Activated naive CD8-positive, alpha-beta T cell treated with anti-CD3 and anti-CD28 coated beads for 36 hours (primary cell): ENCODE results near the gene ETS1. TPM values are rescaled to one million over a fixed set of nuclear protein-coding genes. Genes with fewer than 3 reads are reported as not detected.
"Not testable (repeated sequence)": the region's sequence is repeated elsewhere in the genome, so short reads cannot be mapped to it uniquely, and the experiment has no call there.

ENCODE experiments used
- DNase-seq: peaks from one replicate; pipeline ENCODE4 v3.0.0; 2021
- H3K27ac Mint-ChIP-seq: one replicate; pipeline ENCODE4 v1.8.0; 2022; ENCODE audit warnings: mild to moderate bottlenecking, moderate library complexity, mixed read lengths
- H3K27me3 Mint-ChIP-seq: one replicate; pipeline ENCODE4 v1.8.0; 2022; ENCODE audit warnings: mild to moderate bottlenecking, mixed read lengths
- H3K36me3 Mint-ChIP-seq: one replicate; pipeline ENCODE4 v1.8.0; 2021; ENCODE audit warnings: mild to moderate bottlenecking, mixed read lengths
- H3K4me1 Mint-ChIP-seq: one replicate; pipeline ENCODE4 v1.8.0; 2021; ENCODE audit warnings: mixed read lengths
- H3K4me3 Mint-ChIP-seq: one replicate; pipeline ENCODE4 v1.8.0; 2022; ENCODE audit warnings: mild to moderate bottlenecking, moderate library complexity, mixed read lengths
- H3K9me3 Mint-ChIP-seq: one replicate; pipeline ENCODE4 v1.8.0; 2022; ENCODE audit warnings: mixed read lengths
- total RNA-seq, 2 experiments: library from RNA; stranded (reverse); gene quantifications; one replicate each; pipeline ENCODE4 v1.2.3, GENCODE V29; 2021

ETS1 gene
- total RNA-seq, 2 experiments from 2014 or later: 426 to 430 TPM

DNA sequence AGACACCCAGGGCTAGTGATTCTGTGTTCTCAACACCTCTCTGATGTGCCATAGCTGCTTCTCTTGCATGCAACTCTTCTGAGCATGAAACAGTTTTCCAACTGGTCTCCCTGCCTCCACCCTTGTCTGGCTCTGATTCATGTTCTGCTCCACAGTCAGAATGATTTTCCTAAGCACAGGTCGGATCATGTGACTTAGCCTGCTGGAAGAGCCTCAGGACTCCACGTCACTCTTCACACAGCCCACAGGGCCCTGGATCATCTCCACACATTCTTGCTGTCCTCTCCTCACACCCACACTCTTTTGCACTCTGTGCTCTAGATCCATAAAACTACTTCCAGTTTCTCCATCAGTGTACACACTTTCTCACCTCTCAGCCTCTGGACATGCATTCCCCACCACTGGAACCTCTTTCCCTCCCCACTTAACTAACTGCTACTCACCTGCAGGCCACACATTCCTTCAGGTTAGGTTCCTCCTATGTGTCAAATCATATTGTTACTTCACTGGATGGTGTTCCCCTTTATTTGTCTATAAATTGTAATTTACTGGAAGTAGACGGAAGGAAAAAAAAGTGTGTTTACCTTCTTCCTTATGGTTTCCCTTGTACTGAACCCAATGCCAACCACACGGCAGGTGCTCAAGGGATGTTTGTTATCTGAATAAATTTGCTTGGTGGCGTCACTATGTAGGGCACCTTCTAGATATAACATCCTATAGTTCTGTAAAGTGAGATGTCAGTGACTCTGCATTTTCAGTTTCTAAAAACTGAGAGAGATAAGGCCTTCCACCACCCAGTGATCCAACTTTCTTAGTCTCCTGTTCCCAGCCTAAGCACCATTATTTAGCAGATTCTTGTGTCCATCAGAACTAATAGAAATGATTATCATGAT lies 133.7 kb downstream of the ETS1 start:
- H3K4me1 Mint-ChIP-seq: peaks cover 74% of the 10 kb centered on the region
- DNase-seq: no peak
- peak overlapping the region; percentile 76 for H3K27ac Mint-ChIP-seq
- H3K9me3 Mint-ChIP-seq: peaks cover 3% of the 10 kb centered on the region
- H3K36me3 Mint-ChIP-seq: peaks cover 64% of the 10 kb centered on the region
- H3K27me3 Mint-ChIP-seq: no peaks in the 10 kb centered on the region
- H3K4me3 Mint-ChIP-seq: no peak overlapping the region

DNA sequence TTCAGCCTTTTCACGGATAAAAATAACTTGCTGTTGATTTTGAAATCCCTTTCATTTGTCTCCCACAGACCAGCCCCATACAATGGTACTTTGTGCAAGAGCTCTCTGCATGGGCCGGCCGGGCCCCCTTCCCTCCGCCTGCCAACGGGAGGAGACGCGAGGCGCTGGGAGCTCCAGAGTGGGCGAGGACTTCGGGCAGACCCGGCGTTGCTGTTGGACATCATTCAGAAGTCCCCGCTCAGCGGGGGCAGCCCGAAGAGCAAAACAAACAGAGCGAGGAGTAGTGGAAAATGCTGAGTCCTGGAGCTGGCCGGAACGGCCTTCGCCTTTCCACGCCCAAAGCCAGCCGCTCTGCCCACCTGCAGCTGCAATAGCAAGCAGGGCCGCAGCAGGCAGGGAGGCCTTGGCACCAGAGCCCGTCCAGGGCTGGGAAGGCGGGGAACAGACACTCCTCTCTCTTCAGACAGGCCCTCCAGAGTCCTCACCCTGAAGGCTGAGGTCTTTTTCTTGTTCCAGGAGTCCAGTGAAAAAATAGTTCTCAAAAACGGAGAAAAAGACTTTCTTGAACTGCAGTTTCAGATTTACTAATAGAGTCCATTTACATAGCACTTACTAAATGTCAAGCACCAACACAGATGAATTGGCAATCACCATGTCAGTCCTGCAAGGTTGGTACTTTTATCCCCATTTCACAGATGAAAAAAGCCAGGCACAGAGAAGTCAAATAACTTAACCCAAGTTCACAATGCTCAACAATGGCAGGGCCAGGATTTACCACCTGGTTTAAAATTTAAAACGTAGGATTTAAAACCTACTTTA lies 135.5 kb downstream of the ETS1 start:
- Mint-ChIP-seq H3K27ac (peak overlapping the region; percentile 55), H3K9me3 (peaks cover 3% of the 10 kb centered on the region), H3K36me3 (peaks cover 51% of the 10 kb centered on the region), H3K4me3 (no peak overlapping the region), H3K4me1 (peaks cover 79% of the 10 kb centered on the region), H3K27me3 (no peaks in the 10 kb centered on the region)
- no peak for DNase-seq

DNA sequence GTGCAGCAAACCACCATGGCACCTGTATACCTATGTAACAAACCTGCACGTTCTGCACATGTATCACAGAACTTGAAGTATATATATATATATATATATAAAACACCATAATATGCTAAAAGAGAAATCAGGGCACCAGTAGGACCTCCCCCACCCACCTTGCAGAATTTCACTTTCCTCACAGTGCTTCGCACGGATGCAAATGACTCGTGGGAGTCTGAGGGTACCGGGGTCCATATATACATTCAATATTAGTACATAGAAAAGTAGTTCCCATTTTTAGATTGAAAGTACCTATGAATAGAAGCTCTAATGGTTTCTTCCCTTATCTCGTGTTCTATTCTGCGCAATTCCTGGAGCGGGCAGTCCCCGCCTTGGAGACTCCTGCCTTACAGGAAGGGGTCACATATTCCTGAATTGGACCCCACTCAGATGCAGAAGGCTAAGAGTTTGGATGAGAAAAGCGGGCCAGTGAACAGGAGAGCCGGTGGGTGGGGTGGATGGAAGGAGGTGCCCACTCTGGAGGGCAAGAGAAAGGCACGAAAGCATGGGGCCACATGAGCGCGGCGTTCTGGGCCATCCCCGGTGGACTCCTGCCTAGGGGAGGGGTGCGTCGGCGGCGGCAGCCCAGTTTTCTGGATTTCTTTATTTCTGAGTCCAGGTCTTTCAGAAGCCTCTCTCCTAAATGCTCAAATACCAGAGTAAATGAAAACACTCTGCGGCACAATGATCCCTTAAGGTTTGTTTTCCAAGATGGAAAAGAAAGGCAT lies 136.3 kb downstream of the ETS1 start:
- H3K4me1 Mint-ChIP-seq: peaks cover 76% of the 10 kb centered on the region
- no peak overlapping the region for H3K4me3 Mint-ChIP-seq
- no peaks in the 10 kb centered on the region for H3K27me3 Mint-ChIP-seq
- peaks cover 5% of the 10 kb centered on the region for H3K9me3 Mint-ChIP-seq
- H3K36me3 Mint-ChIP-seq: peaks cover 43% of the 10 kb centered on the region
- no peak for DNase-seq
- H3K27ac Mint-ChIP-seq: peak overlapping the region; percentile 35

DNA sequence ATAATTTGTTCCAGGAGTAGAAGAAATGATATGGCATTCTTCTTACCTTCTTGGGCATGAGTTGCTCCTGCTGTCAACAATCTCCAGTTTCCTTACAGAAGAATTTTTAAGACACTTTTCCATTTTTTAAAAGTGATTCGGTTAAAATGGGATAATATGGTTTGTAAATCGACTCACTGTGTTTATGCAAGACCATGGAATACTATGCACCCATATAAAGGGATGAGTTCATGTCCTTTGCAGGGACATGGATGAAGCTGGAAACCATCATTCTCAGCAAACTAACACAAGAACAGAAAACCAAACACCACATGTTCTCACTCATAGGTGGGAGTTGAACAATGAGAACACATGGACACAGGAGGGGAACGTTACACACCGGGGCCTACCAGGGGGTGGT lies 136.9 kb downstream of the ETS1 start:
- Mint-ChIP-seq H3K4me1 (peaks cover 74% of the 10 kb centered on the region), H3K36me3 (peaks cover 43% of the 10 kb centered on the region), H3K27ac (peak overlapping the region; percentile 32)
- not testable (repeated sequence) for DNase-seq, H3K27me3 Mint-ChIP-seq, H3K9me3 Mint-ChIP-seq, H3K4me3 Mint-ChIP-seq

- Mint-ChIP-seq H3K27ac (peak overlapping the region; percentile 83), H3K27me3 (no peaks in the 10 kb centered on the region), H3K9me3 (peaks cover 19% of the 10 kb centered on the region), H3K4me3 (peak overlapping the region; percentile 30), H3K4me1 (peaks cover 65% of the 10 kb centered on the region), H3K36me3 (peaks cover 44% of the 10 kb centered on the region)
- DNase-seq: peak; percentile 40
Measured at GRCh38 chr11:128448981-128449713, 138.2 kb downstream of the ETS1 start.

- no peak for DNase-seq
Measured at GRCh38 chr11:128448200-128448886, 139.0 kb downstream of the ETS1 start.

GRCh38 chr11:128447233-128447632 lies 140.1 kb downstream of the ETS1 start:
- no peak overlapping the region for H3K27ac Mint-ChIP-seq

More at GRCh38 chr11:128448200-128448886, 139.0 kb downstream of the ETS1 start:
- peaks cover 36% of the 10 kb centered on the region for H3K36me3 Mint-ChIP-seq
- H3K4me3 Mint-ChIP-seq: no peak overlapping the region
- H3K4me1 Mint-ChIP-seq: peaks cover 58% of the 10 kb centered on the region
- peak overlapping the region; percentile 83 for H3K27ac Mint-ChIP-seq
- no peaks in the 10 kb centered on the region for H3K27me3 Mint-ChIP-seq
- H3K9me3 Mint-ChIP-seq: peaks cover 19% of the 10 kb centered on the region

GRCh38 chr11:128445921-128446320 lies 141.4 kb downstream of the ETS1 start:
- H3K9me3 Mint-ChIP-seq: peaks cover 22% of the 10 kb centered on the region
- not testable (repeated sequence) for H3K27me3 Mint-ChIP-seq, H3K27ac Mint-ChIP-seq, H3K4me3 Mint-ChIP-seq, DNase-seq
- peaks cover 47% of the 10 kb centered on the region for H3K4me1 Mint-ChIP-seq
- H3K36me3 Mint-ChIP-seq: peaks cover 30% of the 10 kb centered on the region

More at GRCh38 chr11:128447233-128447632, 140.1 kb downstream of the ETS1 start:
- Mint-ChIP-seq H3K27me3 (no peaks in the 10 kb centered on the region), H3K36me3 (peaks cover 32% of the 10 kb centered on the region), H3K4me1 (peaks cover 54% of the 10 kb centered on the region), H3K9me3 (peaks cover 19% of the 10 kb centered on the region), H3K4me3 (no peak overlapping the region)
- DNase-seq: no peak

DNA sequence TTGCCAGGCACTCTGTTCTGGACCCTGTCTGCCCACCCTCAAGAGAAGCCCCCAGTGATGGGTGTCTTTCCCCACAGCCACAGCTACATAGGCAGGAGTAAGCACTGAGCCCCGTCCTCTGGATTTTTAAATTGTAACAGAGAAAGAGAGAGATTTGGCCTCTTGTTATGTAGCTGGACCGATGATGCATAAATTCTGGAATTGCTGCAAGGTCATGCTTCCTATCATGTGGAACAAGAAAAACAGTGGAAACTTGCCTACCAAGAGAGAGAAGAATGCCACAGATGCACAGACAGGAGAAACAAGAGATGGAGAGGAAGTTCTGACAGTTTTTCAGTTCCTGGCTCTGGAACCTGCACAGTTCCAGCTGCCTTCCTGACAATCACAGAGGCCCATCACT lies 150.2 kb downstream of the ETS1 start:
- Mint-ChIP-seq H3K27ac (no peak overlapping the region), H3K36me3 (peaks cover 3% of the 10 kb centered on the region), H3K9me3 (peaks cover 6% of the 10 kb centered on the region), H3K4me1 (peaks cover 13% of the 10 kb centered on the region), H3K4me3 (no peak overlapping the region), H3K27me3 (no peaks in the 10 kb centered on the region)
- no peak for DNase-seq

GRCh38 chr11:128434818-128435217 lies 152.5 kb downstream of the ETS1 start:
- Mint-ChIP-seq H3K36me3 (no peaks in the 10 kb centered on the region), H3K27ac (no peak overlapping the region), H3K4me1 (peaks cover 14% of the 10 kb centered on the region), H3K27me3 (no peaks in the 10 kb centered on the region), H3K4me3 (no peak overlapping the region), H3K9me3 (peaks cover 3% of the 10 kb centered on the region)
- no peak for DNase-seq

DNA sequence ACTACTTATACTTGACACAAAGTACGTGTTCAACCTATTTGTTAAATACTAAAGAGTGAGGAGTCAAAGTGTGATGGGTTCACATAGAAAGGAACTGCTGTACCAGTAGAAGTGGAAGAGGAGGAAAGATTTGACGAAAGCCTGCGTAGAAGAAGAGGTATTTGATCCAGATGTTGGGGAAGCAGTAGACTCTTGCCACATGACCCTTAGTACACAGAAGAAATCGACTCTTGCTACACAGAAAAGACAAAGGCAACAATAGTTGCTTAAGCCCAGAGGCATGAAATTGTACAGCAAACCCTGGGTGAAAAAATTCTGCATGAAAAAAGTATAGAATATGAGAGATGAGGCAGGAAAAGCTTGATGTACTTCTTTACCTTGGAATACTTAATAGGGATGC lies 152.9 kb downstream of the ETS1 start:
- H3K27ac Mint-ChIP-seq: no peak overlapping the region
- DNase-seq: no peak
- peaks cover 16% of the 10 kb centered on the region for H3K4me1 Mint-ChIP-seq
- no peaks in the 10 kb centered on the region for H3K27me3 Mint-ChIP-seq
- H3K4me3 Mint-ChIP-seq: no peak overlapping the region
- H3K9me3 Mint-ChIP-seq: peaks cover under 1% of the 10 kb centered on the region
- no peaks in the 10 kb centered on the region for H3K36me3 Mint-ChIP-seq

DNA sequence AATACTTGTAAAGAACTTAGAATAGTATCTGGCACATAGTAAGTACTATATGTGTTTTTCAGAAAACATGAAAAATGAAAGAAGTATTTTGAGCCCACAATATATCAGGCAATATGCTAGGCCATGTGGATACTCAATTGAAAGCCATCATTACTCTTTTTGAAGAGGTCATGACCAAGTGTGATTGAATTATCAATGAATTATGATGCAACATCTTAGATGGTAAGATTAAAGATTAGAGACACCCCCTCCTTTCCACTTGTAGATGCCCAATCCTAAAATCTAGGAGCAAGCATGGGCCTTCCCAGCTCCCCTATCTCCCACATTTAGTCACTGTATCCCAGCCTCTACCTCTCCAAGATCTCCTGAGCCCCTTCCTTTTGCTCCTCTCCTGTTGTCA lies 154.4 kb downstream of the ETS1 start:
- H3K27ac Mint-ChIP-seq: no peak overlapping the region
- no peaks in the 10 kb centered on the region for H3K36me3 Mint-ChIP-seq
- peaks cover 25% of the 10 kb centered on the region for H3K4me1 Mint-ChIP-seq
- no peaks in the 10 kb centered on the region for H3K27me3 Mint-ChIP-seq
- DNase-seq: no peak
- H3K9me3 Mint-ChIP-seq: no peaks in the 10 kb centered on the region
- H3K4me3 Mint-ChIP-seq: no peak overlapping the region

DNA sequence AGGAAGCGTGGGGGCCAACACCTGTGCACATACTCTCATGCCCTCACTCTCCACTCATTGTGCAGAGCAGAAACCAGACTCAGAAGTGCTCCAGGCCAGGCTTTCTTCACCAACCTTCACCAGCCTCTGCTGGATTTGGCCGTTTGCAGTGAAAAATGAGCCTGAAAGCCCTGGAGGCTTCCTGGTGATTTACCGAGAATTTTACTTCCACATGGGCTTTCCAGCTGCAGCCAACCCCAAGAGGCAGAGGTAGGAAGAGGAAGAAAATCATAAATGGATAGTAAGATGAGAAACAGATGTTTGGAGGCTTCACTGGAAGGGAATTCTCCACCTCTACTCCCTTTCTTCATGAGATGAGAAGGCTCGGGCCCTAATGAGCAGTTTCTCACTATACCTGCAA lies 155.4 kb downstream of the ETS1 start:
- H3K27me3 Mint-ChIP-seq: no peaks in the 10 kb centered on the region
- no peak overlapping the region for H3K27ac Mint-ChIP-seq
- H3K36me3 Mint-ChIP-seq: no peaks in the 10 kb centered on the region
- H3K4me1 Mint-ChIP-seq: peaks cover 23% of the 10 kb centered on the region
- no peak overlapping the region for H3K4me3 Mint-ChIP-seq
- DNase-seq: no peak
- no peaks in the 10 kb centered on the region for H3K9me3 Mint-ChIP-seq

DNA sequence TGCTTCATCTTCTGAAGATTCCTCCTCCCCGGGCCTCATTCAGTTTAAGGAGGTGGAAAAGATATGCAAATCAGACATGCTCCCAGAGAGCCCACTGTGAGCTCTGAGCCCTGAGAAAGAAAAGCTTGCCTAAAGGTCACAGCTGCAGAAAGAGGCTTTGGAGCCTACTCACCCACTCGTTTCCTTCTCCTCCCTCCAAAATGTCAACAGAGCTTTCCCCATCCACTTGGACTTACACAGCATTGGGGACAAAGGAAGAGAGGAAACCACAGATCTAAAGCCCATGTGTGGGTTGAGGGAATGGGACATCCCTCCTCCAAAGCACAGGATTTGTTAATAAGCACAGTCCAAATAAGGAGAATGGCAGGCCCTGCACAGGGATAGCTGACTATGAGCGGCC lies 158.4 kb downstream of the ETS1 start:
- Mint-ChIP-seq H3K36me3 (no peaks in the 10 kb centered on the region), H3K27ac (peak overlapping the region; percentile 72), H3K9me3 (no peaks in the 10 kb centered on the region), H3K27me3 (no peaks in the 10 kb centered on the region), H3K4me3 (no peak overlapping the region), H3K4me1 (peaks cover 21% of the 10 kb centered on the region)
- no peak for DNase-seq
